ENCODE measurements around the gene KCNQ1.

- TF ChIP-seq CTCF (IDR thresholded peaks at IDR 0.05) (no peak), POLR2A (IDR thresholded peaks at IDR 0.05) (no peak)
Observed at GRCh38 chr11:2522631-2523255, 77.9 kb downstream of the KCNQ1 start.

Measured in adrenal gland (tissue), 5 donors.